NCI-H510A treated with DMSO at 0.1 percent for 48 hours (cell line): ENCODE measurements around the gene GPR55.
"Not testable (repeated sequence)": the region's sequence is repeated elsewhere in the genome, so short reads cannot be mapped to it uniquely, and the experiment has no call there.

Source experiments
- DNase-seq: peaks from one replicate; lab custom pipeline; 2025; lab: John Stamatoyannopoulos, UW

Gene GPR55

DNA sequence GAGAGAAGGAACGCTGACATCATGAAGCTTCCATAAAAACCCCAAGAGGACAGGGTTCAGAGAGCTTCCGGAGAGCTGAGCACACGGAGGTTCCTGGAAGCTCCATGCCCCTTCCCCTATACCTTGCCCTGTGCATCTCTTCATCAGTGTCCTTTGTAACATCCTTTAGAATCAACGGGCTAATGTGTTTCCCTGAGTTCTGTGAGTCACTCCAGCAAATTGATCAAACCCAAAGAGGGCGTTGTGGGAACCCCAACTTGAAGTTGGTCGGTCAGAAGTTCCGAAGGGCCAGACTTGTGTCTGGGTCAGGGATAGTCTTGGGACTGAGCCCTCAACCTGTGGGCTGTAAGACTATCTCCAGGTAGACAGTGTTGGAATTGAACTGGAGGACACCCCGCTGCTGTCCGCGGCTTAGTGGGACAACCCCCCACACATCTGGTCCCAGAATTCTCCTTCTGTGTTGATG, 25.9 kb upstream of the GPR55 start:
- no peak for DNase-seq

DNA sequence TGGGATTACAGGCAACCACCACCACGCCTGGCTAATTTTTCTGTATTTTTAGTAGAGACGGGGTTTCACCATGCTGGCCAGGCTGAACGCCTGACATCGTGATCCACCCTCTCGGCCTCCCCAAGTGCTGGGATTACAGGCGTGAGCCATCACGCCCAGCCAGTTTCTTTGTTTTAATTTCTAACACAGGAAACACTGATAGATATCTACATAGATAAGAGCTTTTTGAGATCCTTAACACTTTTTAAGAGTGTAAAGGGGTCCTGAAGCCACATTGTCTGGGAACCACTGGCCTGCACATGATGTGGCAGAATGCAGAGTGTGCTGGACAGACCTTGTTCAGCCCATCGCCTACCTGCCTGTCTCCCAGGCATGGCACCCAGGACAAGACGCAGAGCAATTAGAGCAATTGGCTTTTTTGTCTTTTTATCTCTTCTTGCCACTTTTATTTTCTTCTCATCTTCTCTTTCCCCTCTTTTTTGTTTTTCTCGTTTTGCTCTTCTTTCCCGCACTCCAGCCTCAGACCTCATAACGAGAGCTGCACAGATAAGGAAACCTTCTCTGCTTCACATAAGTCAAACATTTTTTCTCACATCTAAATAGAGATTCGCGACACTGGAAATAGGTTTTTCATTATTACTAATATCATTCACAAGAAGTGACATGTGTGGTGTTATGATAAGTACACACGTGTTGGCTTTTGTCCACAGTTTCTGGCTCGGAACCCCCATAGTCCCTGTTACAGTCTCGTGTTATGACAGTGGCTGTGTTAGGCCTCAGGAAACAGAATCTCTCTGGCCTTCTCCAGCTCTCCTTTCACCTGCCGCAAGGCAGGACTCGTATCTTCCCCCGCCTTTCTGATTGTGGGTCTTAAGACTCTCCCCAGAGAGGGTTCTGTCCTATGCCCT, 25.2 kb upstream of the GPR55 start:
- no peak for DNase-seq

DNA sequence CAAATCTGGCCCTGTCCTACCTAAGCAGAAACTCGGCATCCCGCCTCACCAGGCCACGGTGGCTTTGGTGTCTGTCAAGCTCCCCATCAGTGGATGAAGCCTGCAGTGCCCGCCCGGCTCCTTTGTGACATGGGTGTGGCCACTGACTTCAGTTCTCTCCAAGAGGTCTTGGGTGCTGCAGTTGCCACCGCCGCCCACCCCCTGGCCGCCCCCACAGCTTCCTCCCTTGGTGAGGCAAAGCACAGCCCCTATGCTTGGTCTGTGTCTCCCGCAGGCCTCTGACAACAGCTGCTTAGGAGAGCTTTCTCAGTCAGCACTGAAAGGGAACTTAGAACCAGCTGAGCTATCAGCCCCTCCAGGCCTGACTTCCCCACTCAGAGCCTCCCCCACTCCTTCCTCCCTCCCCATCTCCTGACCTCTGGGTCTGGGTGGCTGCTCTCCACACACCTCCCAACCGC, 22.9 kb upstream of the GPR55 start:
- no peak for DNase-seq

DNA sequence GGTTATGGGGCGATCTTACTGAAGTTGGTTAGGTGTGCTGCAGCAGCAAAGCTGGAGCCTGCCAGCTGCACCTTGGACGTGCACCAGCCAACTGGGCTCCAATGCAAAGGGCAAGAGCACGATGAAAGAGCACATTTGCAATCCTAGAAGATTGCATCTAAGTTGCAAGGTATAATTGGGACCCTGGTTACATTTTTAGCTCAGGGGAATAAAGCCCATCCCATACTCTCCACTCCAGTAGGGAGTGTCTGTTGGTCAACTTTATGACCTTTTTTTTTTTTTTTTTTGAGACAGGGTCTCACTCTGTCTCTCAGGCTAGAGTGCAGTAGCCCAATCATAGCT, 22.2 kb upstream of the GPR55 start:
- DNase-seq = no peak

DNA sequence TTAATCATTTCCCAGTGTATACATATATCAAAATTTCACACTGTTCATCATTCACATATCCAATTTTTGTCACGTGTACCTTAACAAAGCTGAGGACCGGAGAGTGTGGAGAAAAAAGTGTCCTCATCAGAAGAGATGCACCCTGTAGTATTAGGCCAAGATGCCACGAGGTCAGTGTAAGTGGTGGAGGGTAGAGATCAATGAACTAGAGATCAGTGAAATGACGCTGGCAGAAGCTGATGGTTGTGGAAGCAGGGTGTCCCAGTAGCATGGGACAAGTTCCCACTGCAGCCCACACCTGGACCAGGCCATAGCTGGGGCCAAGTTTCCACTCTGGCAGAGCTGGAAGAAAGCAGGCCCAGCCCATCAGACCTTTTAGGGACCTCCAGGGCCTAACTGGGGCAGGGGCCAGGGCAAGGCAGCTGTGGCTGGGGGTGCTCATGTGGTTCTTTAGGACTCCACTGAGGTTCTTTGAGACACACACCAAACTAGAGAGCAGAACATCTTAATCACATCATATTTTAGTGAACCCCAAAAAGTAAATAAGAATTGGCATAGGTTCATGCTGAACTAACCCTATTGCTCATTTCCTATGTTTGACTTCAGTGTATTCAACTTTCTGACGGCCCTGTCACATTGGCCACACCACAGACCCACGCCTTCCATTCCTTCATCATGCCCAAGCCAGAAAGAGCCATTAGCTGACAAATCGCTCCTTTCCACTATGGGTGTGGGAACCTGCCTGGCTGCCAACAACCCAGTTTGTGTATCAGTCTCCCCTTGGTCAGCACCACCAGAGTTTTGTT, 21.6 kb upstream of the GPR55 start:
- no peak for DNase-seq

DNA sequence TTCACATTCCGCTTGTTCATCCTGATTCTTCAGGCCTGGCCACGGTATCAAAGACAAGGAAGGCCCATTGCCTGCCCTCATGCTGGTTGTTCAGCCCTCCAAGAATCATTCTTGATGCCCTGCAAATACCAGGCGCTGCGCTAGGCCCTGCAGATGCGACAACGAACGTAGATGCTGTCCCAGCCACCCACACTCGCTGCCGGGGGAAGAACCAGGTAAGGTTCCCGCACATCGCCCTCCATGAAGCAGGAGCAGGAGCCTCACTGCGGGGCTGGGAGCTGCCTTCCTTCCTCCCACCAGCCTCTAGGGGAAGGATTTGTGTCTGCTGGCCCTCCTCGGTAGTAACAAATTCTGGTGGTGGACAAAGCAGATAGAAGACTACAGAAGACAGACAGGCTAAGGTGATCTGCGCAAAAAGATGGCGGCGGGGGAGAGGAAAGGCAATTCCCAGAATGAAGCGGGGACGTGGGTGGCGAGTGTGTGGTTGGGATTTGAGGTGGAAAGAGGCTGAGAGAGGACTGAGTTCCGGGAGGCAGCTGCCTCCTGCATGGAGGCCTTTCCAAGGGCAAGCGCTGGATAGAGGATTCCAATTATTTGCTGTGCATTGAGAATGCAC, 19.8 kb upstream of the GPR55 start:
- DNase-seq = no peak

DNA sequence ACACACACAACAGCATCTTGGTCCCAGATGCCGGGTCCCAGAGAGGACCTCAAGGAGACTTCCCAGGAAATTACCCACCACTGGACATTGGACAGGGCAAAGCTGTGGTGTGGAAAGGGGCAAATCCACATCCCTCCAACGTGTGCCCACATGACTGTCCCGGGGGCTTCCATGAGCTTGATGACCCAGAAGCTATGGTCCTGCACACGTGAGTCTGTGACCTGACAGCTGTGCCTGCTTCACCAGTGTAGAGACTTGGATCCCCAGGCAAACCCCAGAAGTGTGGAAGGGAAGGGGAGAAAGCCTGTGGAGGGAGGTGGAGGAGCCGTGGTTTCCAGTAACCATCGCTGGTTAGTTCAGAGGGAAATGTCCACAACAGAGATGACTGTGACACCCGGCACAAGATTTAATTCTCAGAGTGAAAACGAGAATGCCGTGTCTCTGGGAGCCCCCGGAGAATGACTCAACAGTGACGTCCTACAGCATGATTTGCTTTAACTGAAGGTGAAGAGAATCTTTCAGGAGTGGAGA, 19.1 kb upstream of the GPR55 start:
- no peak for DNase-seq

DNA sequence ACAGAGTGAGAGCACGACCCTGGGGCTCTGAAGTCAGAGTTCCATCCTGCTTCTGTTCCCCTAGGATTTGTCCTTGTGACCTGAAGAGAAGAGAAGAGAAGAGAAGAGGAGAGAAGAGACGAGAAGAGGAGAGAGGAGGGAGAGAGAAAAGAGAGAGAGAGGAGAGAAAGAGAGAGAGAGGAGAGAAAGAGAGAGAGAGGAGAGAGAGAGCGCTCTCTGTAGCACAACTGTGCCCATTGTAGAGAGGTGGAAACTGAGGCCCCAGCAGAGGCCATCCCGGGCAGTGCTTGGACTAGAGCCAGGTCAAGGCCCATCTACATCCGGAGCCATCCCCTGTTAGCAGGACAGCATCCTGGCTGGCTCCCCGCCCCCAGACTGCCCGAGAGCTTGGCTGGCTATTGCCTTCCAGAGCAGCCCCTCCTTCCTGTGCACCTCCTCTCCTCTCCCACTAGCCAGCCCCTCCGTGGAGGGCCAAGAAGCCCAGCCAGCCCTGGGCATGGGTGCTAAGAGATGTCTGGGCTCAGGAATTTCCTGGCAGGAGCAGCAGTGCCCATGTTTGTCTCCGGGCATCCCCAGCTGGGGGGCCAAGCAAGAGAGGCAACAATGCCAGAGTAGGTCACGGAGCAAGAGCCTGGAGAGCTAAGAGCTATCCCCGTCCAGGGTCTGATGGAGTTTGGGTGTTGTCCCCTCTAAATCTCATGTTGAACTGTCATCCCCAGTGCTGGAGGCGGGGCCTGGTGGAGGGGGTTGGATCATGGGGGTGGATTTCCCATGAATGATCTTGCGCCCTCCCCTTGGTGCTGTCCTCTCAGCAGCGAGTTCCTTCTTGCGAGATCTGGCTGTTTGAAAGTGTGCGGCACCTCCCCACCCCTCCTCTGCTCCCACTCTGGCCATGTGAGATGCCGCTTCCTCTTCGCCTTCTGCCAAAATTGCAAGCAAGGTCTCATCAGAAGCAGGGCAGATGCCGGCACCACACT, 18.2 kb upstream of the GPR55 start:
- DNase-seq = no peak

DNA sequence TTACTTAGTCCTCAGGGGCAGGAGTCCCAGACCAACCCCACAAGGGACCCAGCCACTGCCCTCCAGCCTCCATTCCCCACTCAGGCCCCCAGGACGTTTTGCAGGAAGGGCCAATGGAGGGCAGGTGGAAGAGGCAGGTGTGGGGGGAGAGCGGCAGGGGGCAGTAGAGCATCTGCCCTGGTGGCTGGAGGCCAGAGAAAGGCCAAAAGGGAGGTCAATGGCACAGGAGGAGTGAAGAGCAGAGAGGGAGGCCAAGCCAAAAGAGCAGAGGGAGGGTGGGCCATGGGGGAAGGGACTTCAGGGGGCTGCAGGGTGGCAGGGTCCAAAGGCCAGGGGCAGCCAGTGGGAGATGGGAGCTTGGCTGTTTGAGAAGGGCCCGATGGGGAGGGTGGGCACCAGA, 17.3 kb upstream of the GPR55 start:
- DNase-seq = no peak

DNA sequence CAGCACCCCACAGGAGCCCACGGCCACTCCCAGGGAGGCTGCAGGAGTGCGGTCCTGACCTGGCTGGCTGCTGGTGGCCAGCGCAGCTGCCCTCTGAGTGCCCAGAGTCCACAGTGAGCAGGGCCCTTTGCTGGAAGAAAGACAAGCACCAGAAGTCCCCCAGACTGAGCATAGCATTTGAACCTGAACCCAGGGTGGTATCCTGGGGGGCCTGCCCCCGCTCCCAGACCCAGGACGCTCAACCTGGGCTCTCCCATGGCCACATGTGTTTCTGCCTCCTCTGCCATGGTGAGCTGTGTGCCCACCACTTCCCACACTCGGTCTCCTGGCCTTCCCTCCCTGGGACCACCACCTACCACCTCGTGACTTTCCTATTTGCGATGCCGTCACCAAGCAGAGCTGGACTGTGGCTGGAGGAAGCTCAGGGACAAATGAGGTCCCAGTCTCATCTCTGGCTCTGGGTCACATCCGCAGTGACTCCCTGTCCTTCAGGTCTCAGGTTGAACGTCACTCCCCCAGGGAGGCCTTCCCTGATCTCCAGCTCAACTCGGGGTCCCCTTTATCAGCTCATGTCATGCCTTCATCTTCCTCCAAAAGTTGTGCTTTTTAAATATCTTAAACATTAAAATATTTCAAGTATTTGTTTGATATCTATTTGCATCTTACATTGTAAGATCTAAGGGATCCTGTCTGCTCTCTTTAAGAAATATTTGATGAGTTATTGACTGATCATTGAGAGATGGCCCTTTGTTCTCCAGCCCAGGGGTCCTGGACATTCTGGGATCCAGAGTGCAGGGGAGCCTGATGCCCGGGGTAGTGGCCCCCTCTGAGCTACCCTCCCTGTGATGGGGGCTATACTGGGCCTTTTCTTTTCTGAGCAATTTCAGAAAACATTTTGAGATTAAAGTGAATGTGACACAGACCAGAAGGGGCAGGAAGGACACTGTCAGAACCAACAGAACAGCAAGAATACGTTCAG, 16.4 kb upstream of the GPR55 start:
- DNase-seq = no peak

DNA sequence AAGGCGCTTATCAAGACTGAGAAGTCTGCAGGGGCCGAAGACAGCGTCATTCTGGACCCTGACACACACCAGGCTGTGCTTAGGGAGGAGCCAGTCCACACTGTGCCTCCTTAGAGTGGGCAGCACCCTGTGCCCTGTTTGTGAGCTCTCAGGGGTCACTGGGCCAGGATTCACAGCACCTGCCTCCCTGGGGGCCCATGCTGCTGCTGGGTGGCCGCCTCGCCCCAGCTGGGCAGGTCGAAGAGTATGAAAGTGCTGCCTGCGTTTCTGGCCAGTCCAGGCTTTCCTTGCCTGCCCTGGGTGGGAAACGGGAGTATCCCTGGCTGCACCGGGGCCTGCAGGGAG, 15.4 kb upstream of the GPR55 start:
- DNase-seq = no peak

DNA sequence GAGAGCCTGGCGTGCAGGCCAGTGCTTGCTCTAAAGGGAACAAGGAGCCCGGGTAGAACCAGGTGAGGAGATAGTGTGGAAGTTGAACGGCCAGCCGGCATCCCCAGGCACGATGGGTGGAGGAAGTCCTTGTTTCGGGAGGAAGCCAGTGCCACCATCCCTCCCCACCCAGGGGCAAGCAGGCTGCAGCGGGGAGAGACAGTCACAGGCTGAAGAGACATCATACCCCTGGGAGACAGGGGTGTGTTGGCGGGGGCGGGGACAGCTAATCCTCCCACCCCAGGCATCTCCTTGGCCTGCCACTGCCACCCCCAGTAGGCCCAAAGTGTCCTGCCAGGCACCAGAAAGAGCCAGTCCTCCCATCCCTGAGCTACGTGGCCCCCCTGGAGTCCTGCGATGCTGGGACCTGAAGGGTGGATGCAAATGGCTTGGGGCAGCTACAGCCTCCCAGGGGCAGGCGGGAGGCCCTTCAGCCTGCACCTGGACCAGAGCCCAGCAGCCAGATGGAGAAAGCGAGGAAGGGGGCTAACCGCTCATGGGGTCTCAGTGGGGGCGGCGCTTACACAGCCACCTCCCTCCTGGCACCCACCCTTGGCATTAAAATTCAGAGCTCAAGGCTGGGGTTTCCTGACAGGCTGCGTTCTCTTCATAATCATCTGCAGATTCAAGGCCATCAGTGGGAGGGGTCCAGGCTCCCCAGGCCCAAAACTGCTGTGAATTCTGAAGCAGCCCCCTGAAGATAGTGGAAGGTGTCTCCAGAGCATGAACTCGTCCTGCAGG, 14.8 kb upstream of the GPR55 start:
- DNase-seq = no peak

DNA sequence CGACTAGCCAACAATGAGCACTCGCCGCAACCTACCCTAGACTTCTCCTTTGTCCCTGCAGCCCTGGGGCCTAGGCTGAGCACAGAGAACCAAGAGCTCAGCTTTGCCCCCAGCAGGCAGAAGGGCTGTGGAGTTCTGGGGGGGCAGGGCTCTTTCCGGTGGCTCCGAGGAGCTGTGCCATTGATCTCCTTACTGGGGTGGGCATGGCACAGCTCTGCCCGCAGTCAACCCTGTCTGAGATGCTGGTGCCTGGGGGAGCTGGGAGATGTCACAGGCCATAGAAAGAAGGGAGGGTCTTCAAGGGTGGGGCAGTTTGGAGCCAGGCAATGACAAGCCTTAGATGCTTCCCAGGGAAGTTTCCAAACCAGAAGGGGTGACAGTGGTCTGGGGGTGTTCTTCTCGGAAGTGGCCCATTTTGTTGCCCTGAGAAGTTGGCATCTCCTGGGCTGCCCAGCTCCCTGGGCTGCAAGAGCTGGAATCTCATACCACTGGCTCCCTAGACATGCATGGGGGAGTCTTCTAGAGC, 14.1 kb upstream of the GPR55 start:
- DNase-seq = no peak

DNA sequence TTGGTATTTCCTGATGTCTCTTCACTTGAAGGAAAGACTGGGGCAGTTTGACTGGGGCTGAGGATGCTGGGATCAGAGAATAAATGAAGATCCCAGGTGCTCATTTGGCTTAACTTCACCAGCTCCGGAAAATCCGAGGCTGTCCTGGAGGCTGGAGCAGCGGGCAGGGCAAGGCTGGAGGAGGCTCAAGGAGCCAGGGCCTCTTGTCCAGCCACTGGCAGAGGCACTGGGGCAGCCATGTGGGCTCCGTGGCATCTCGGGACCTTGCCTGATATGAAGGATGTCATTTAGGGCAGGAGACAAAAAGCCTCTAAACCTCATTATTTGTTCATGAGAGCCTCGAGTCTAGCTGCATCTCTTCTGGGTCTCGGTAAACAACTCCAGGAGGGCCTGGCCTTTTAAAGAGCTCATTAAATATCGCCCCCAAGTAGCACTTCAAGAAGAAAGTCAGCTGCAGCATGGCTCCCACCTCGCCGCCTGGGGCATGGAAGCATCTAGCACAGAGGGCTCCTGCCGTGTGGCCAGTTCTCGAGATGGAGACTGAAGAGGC, 13.5 kb upstream of the GPR55 start:
- DNase-seq = no peak

DNA sequence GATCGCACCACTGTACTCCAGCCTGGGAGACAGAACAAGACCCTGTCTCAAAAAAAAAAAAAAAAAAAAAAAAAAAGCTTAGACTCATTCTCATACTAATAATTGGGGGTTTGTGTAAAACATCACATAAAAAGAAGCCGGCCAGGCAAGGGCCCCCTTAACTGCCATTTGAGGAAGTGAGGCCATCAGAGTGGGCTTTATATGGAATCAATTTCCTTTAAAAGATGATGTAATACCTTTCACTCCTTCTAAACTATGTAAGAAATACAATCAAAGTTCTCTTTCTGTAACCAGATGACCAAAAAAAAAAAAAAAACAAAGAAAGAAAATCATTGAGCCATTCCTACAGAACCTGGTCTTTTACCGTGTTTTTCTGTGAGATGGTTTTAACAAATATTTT, 13.1 kb upstream of the GPR55 start:
- no peak for DNase-seq

DNA sequence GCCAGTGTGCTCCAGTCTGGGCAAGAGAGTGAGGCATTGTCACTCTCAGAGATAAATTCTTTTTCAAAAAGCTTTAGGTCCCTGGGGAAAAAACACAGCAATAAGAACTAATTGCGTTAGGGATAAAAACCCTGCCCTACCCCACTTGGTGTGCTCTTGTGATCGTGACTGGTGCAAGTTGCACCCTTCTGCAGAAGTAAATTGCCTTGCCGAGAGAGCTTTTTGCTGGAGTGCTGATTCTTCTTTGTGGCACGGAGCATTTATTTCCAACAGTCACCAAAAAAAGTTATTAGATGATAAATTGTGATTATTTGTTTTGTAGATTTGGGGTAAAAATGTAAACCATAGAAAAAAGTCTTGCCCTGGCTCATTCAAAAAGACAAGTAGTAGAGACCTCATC, 12.3 kb upstream of the GPR55 start:
- no peak for DNase-seq

DNA sequence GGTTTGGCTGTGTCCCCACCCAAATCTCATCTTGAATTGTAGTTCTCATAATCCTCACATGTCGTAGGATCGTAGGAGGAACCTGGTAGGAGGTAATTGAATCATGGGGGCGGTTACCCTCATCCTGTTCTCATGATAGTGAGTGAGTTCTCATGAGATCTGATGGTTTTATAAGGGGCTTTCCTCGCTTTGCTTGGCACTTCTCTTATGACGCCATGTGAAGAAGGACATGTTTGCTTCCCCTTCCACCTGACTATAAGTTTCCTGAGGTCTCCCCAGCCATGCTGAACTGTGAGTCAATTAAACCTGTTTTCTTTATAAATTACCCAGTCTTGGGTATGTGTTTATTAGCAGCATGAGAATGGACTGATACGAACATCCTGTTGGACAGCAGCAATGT, 11.2 kb upstream of the GPR55 start:
- DNase-seq = not testable (repeated sequence)

DNA sequence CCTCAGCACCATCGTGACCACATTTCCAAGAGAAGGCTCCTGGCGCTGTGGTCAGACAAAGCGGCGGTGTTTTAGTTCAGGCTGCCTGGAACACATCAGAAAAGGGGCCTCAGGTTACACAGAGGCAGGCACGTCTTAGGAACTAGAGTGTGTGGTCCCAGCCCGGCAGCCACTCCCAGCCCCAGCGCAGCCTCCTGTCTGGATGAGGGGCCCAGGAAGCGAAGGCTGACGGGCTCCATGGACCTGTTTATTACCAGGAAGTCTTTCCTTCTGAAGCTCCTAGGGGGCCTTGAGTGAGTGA, 10.0 kb upstream of the GPR55 start:
- DNase-seq = no peak
